ENCODE results near the gene ICAM3.

Gene ICAM3

DNA sequence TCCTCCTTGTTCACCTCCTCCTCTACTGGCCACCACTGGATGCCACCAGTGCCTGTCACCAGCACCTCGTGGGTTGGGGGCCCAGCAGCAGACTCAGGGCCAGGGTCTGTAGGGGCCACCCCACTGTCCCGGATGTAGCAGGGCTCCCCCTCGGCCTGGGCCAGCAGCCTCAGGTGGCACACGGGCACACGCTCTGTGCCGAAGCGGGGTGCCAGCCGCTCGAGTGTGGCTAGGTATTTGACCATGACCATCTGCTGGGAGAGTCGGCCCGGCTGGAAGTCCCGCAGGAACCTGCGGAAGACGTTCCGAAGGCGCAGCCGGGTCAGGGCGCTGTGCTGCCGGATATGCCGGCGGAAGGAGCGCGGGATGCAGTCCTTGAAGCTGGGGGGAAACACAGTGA is 26.1 kb upstream of the ICAM3 start:
- Histone ChIP-seq H3K9ac (ENCODE audit: low read length) (no peak overlapping the region), H3K9me3 (ENCODE audit: low read length) (no peaks in the 10 kb centered on the region), H3K4me1 (ENCODE audit: insufficient read depth, low read length, severe bottlenecking) (no peaks in the 10 kb centered on the region), H2AFZ (ENCODE audit: low read length) (no peak overlapping the region), H3K27me3 (ENCODE audit: insufficient read depth, low read length) (no peaks in the 10 kb centered on the region), H3F3A (ENCODE audit: insufficient read depth, low read length) (no peaks in the 10 kb centered on the region), H3K27ac (ENCODE audit: low read depth, low read length, poor library complexity, severe bottlenecking) (no peak overlapping the region), H3K9me2 (ENCODE audit: low read depth, low read length) (no peaks in the 10 kb centered on the region), H3K79me2 (ENCODE audit: insufficient read depth, low read length) (no peaks in the 10 kb centered on the region), H3K4me2 (ENCODE audit: low read length) (no peak overlapping the region), H3K36me3 (ENCODE audit: insufficient read depth, low read length) (peaks cover 91% of the 10 kb centered on the region), H3K4me3 (ENCODE audit: low read depth, low read length, poor library complexity, severe bottlenecking) (no peak overlapping the region), H4K20me1 (ENCODE audit: insufficient read depth, low read length) (no peaks in the 10 kb centered on the region)
- no peak for TF ChIP-seq EZH2 (IDR thresholded peaks at IDR 0.05; ENCODE audit: borderline replicate concordance, low read length)
- TF ChIP-seq, protein P1, sequence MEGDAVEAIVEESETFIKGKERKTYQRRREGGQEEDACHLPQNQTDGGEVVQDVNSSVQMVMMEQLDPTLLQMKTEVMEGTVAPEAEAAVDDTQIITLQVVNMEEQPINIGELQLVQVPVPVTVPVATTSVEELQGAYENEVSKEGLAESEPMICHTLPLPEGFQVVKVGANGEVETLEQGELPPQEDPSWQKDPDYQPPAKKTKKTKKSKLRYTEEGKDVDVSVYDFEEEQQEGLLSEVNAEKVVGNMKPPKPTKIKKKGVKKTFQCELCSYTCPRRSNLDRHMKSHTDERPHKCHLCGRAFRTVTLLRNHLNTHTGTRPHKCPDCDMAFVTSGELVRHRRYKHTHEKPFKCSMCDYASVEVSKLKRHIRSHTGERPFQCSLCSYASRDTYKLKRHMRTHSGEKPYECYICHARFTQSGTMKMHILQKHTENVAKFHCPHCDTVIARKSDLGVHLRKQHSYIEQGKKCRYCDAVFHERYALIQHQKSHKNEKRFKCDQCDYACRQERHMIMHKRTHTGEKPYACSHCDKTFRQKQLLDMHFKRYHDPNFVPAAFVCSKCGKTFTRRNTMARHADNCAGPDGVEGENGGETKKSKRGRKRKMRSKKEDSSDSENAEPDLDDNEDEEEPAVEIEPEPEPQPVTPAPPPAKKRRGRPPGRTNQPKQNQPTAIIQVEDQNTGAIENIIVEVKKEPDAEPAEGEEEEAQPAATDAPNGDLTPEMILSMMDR (IDR thresholded peaks at IDR 0.05; ENCODE audit: low read length) = no peak

DNA sequence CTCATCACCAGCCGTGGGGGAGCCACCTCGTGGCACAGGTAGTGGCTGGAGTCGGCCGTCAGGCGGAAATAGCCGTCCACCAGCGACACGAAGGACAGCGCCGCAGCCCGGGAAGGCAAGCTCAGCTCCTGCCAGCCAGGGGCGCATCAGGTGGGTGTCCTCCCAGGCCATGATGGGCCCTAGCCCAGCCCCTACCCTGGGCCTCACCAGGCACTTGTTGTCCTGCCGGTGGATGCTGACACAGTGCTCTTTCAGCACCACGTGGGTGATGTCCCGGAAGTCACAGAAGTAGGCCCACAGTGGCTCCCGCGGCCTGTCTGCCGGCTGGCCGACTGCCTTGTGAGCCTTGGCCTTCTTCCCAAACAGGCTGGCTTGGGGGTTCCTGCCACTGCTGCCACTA is 25.2 kb upstream of the ICAM3 start:
- H3K36me3 ChIP-seq (ENCODE audit: insufficient read depth, low read length) = peaks cover 84% of the 10 kb centered on the region
- no peaks in the 10 kb centered on the region for H3K4me1 ChIP-seq (ENCODE audit: insufficient read depth, low read length, severe bottlenecking)
- H3K9me2 ChIP-seq (ENCODE audit: low read depth, low read length) = no peaks in the 10 kb centered on the region
- no peaks in the 10 kb centered on the region for H3K79me2 ChIP-seq (ENCODE audit: insufficient read depth, low read length)
- TF ChIP-seq, protein P1 (IDR thresholded peaks at IDR 0.05; ENCODE audit: low read length) = no peak
- TF ChIP-seq EZH2 (IDR thresholded peaks at IDR 0.05; ENCODE audit: borderline replicate concordance, low read length) = no peak
- no peak overlapping the region for H3K27ac ChIP-seq (ENCODE audit: low read depth, low read length, poor library complexity, severe bottlenecking)
- no peak overlapping the region for H3K9ac ChIP-seq (ENCODE audit: low read length)
- no peak overlapping the region for H3K4me2 ChIP-seq (ENCODE audit: low read length)
- H4K20me1 ChIP-seq (ENCODE audit: insufficient read depth, low read length) = no peaks in the 10 kb centered on the region
- no peaks in the 10 kb centered on the region for H3K27me3 ChIP-seq (ENCODE audit: insufficient read depth, low read length)
- H3K4me3 ChIP-seq (ENCODE audit: low read depth, low read length, poor library complexity, severe bottlenecking) = no peak overlapping the region
- no peaks in the 10 kb centered on the region for H3F3A ChIP-seq (ENCODE audit: insufficient read depth, low read length)
- no peaks in the 10 kb centered on the region for H3K9me3 ChIP-seq (ENCODE audit: low read length)
- no peak overlapping the region for H2AFZ ChIP-seq (ENCODE audit: low read length)

- Histone ChIP-seq H3K27ac (ENCODE audit: low read depth, low read length, poor library complexity, severe bottlenecking) (no peak overlapping the region), H3K9me3 (ENCODE audit: low read length) (no peaks in the 10 kb centered on the region), H3K4me3 (ENCODE audit: low read depth, low read length, poor library complexity, severe bottlenecking) (no peak overlapping the region), H3K4me1 (ENCODE audit: insufficient read depth, low read length, severe bottlenecking) (no peaks in the 10 kb centered on the region), H3K9ac (ENCODE audit: low read length) (no peak overlapping the region), H3K79me2 (ENCODE audit: insufficient read depth, low read length) (no peaks in the 10 kb centered on the region), H4K20me1 (ENCODE audit: insufficient read depth, low read length) (no peaks in the 10 kb centered on the region), H3K36me3 (ENCODE audit: insufficient read depth, low read length) (peaks cover 82% of the 10 kb centered on the region), H3K9me2 (ENCODE audit: low read depth, low read length) (no peaks in the 10 kb centered on the region), H3F3A (ENCODE audit: insufficient read depth, low read length) (no peaks in the 10 kb centered on the region), H3K4me2 (ENCODE audit: low read length) (no peak overlapping the region), H2AFZ (ENCODE audit: low read length) (no peak overlapping the region), H3K27me3 (ENCODE audit: insufficient read depth, low read length) (no peaks in the 10 kb centered on the region)
- no peak for TF ChIP-seq EZH2 (IDR thresholded peaks at IDR 0.05; ENCODE audit: borderline replicate concordance, low read length)
- TF ChIP-seq, protein P1 (IDR thresholded peaks at IDR 0.05; ENCODE audit: low read length) = no peak
Measured at GRCh38 chr19:10363789-10364281, 24.4 kb upstream of the ICAM3 start.
